Activated gamma-delta T cell treated with anti-CD3 and anti-CD28 coated beads, Interleukin-2, amount 50 U/mL, for 16 hours (primary cell): ENCODE measurements around the gene RPTOR.

ENCODE experiments used
- DNase-seq: peaks from one replicate; pipeline ENCODE4 v3.0.0-alpha.2; 2020; ENCODE audit warnings: low read depth

Gene RPTOR

GRCh38 chr17:80882323-80882722 lies 337.7 kb downstream of the RPTOR start:
- DNase-seq = no peak

- DNase-seq = no peak
Measured at GRCh38 chr17:80882926-80883685, 338.5 kb downstream of the RPTOR start.

- DNase-seq = no peak
Measured at GRCh38 chr17:80883831-80884735, 339.4 kb downstream of the RPTOR start.

- no peak for DNase-seq
Measured at GRCh38 chr17:80884811-80885210, 340.2 kb downstream of the RPTOR start.

GRCh38 chr17:80885947-80886582 lies 341.4 kb downstream of the RPTOR start:
- no peak for DNase-seq

- DNase-seq = no peak
Measured at GRCh38 chr17:80886641-80887573, 342.3 kb downstream of the RPTOR start.

- no peak for DNase-seq
Measured at GRCh38 chr17:80887639-80888175, 343.1 kb downstream of the RPTOR start.

GRCh38 chr17:80888276-80889160 lies 343.9 kb downstream of the RPTOR start:
- DNase-seq = no peak

- DNase-seq = no peak
Measured at GRCh38 chr17:80889231-80890195, 344.9 kb downstream of the RPTOR start.

- DNase-seq = no peak
Measured at GRCh38 chr17:80890196-80890920, 345.7 kb downstream of the RPTOR start.

- no peak for DNase-seq
Measured at GRCh38 chr17:80890921-80891396, 346.3 kb downstream of the RPTOR start.

GRCh38 chr17:80891397-80892018 lies 346.9 kb downstream of the RPTOR start:
- peak; percentile 60 for DNase-seq

GRCh38 chr17:80892019-80892855 lies 347.6 kb downstream of the RPTOR start:
- DNase-seq = peak; percentile 59

- no peak for DNase-seq
Measured at GRCh38 chr17:80892900-80893603, 348.4 kb downstream of the RPTOR start.

GRCh38 chr17:80893604-80894438 lies 349.2 kb downstream of the RPTOR start:
- no peak for DNase-seq
